CD4-positive, alpha-beta T cell treated with Interleukin-17A for 1 hour (primary cell): ENCODE results near the gene PIGC.

Experiments
- DNase-seq: peaks from one replicate; pipeline ENCODE4 v3.0.0-alpha.2; 2020

PIGC gene

DNA sequence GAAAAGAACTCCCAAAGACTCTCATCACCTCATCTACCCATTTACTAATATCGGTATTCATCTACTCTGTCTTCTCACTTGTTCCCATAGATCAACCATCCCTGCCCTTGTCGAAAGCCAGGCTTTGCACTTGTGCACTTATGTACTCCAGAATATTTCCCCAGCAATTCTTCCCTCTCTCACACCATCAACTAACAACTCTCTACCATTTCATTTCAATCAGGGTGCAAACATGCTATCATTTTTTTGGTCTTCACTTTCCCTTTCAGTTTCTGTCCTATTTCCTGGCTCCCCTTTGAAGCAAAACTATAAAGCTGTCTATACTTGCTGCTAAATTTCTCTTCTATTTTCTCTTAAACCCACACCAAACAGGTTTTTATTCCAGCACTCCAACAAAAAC lies 16.7 kb downstream of the PIGC start:
- DNase-seq = peak; percentile 36

DNA sequence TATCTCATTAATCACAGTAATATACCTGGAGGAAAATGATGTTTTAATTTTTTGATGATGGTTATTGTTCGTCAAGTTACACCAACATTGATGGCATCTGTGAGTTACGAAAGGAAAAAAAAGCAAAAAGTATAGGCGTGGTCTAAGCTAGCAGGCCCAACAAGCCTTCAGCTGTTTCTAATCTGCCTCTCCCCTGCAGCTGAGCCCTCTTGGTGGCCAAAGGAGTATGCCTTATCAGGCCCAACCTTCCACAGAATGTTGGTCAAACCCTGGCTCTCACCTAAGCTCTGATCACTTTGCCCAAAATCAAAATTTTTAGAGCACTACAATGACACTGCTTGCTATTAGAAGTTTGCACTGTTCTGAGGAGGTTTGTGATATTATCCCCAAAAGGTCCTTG lies 18.5 kb downstream of the PIGC start:
- no peak for DNase-seq

DNA sequence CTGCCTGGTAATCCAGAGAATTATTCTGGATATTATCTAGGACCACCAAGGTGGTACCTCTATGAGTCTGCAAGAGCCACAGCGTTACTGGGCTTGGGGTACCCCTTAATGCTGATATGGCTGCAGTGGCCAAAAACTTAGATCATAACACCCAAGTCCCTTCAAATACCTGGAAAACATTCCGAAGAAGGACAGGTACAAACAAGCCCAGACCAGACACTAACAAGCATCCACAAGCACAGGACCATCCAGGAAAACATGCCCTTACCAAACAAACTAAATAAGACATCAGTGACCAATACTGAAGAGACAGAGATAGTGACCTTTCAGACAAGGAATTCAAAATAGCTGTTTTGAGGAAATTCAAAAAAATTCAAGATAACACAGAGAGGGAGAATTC lies 20.5 kb downstream of the PIGC start:
- no peak for DNase-seq

DNA sequence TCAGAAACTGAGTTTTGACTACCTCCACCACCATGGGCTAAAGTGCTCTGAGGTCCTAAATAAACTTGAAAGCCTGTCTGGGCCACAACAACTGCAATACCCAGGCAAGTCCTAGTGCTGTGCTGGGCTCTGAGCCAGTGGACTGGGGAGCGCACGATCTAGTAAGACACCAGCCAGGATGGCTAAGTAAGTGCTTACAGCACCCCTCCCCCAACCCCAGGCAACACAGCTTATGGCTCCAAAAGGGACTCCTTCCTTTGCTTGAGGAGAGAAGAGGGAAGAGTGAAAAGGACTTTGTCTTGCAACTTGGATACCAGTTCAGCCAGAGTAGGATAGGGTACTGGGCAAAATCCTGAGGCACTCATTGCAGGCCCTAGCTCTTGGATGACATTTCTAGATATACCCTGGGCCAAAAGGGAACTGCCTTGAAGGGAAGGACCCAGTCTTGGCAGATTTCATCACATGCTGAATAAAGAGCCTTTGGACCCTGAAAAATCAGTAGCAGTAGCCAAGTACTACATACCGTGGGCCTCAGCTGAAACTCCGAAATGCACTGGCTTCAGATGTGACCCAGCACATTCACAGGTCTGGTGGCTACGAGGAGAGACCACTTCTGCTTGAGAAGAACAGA lies 21.8 kb downstream of the PIGC start:
- DNase-seq = no peak

DNA sequence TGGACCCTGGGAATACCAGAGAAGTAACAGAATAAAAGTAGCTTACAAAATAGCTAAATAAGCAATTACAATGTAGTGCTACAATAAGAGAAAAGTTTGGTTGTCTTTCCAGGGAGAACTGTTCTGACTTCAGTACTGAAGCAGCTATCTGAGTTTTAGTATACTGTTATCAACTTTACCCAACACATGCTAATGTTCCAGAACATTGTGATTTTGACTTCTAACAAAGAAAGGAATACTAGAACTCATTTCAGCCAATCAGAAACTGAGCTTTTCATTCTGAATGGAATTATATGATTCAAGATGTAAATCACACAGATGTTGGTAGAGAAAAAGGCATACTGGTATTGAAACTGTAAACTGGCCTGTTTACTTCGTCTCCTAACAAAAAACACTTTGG lies 23.5 kb downstream of the PIGC start, which contains the start of gene C1orf105:
Gene C1orf105 (plus strand): TSS at position 301 of the 400 bp plus-strand sequence. CDS start 201 bp downstream, outside the sequence.
- DNase-seq = no peak

DNA sequence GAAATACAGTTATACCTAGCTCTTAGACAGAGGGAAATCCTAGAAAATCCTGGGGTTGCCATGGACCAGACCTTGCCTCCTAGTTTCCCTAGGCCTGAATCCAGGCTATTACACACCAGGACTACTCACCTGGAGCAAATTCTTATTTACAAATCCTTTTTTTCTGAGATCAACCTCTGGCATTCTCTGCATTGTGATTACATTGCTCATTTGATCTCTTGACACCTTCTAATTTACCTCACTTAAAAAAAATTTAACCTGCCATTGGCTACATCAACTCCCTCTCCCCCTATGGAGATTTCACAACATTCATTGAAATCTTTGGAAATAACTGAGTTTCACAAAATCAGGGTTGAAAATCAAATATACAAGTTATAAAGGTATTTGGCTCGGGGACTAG lies 26.3 kb downstream of the PIGC start:
- DNase-seq = no peak

DNA sequence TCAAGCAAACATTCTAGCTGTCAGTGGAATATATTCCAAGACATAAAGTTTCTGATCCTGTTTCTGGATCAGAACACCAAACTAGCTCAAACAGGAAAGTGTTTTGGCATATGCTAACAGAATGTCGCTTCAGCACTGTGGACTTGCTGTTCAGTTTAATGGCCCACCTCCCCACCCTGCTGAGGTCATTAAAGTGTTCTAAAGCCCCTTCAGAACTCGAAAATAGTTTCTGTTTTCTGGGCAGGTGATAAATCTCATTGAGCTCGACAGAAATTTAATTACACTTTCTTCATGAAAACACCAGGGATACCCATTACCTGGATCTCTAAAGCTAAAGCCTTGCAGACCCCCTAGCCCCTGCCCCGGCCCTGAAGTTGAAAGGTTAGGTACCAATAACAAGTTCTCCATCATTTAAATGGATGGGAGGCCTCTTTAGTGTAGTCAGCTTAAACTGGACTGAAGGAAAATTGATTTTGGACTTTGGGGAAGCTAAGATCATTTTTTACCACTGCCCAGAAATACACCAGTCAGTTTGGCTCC lies 27.3 kb downstream of the PIGC start:
- no peak for DNase-seq

DNA sequence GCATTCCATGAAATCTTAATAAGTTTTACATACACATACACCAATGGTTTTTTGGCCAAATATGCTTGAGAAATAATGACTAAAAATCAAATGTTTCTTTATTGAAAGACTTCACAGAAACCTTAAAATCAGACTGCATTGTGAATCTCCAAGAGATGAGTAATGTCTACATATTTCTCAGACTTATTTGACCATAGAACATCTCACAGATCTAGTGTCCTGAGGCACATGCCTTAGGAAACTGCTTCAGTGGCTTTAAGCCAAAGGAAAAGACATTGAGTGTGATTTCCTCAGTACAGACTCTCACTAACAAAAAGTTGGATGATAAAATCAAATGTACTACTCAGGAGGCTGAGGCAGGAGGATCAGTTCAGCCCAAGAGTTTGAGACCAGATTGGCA lies 29.5 kb downstream of the PIGC start:
- DNase-seq = no peak

DNA sequence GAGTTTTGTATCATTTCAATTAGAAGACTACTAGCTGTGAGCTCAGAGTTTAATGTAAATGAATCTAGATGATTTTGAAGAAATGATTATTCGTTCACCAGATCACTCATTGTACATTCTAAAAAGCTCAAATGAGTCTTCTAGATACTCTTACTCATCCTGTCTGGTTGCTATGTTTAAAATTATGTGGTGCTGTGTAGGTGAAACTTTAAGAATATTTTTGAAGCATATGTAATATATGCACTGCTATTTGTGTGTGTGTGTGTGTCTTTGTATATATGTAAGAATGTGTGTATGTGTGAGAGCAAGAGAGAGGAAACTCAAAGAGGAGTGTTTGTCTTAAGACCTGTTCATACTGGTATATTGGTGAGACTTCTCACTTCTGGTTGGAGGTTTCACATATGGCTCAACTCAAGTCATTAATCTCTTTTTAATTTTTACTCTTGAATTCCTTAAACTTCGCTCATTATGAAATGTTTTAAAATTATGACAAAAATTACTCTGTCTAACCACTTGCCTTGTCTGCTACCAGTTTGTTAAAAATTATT lies 32.0 kb downstream of the PIGC start:
- no peak for DNase-seq

DNA sequence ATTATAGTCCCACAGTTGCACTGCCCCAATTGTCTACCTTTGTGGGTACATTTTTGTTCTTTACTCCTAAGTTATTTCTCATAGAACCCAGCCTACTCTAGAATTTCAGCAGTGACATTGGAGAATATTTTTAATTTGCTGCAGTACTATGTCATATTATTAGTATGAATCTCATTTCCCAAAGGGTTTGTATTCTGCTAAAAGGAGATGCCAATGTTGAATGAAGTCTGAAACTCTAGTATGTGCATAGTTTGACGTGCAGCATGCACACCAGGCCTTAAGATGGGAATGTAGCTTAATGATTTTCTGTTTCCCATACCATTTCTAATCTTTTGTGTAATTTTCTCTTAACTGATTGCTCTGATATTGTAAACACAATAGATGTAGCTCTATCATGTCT lies 33.8 kb downstream of the PIGC start:
- no peak for DNase-seq

DNA sequence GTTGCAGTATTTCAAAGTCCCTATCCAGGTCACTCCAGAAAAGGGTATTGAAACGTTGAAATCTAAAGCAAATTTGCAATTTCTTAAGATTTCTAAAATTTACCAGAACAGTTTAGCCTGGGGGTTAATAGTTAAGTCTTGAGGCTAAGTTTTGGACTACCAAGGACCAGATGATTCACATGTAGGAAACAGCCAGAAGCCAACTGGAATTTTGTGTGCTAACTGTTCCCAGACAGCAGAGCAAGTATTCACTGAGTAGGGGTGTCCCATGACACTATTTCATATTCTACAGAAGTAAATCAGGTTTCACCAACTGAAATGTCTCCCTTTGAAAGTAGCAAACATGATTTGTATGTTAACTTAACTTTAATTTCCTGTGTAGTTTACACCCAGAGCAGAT lies 34.9 kb downstream of the PIGC start:
- no peak for DNase-seq

DNA sequence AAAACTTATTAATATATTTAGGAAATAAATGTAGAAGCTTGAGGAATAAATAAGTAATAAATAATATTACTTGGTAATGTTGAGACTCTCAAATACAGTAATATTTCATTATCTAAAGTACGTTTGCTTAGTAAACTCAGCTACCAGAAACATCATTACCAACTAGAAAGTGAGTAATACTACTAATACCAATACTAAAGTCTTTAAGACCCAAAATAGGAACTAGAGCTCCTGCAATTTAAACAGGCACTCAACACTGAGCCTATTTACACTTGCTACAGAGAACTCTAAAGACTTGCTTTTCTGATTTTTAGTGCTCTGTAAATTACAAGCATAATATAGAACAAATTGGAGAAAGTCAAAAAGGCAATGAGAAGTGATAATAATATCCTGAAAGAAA lies 36.9 kb downstream of the PIGC start:
- DNase-seq = no peak

DNA sequence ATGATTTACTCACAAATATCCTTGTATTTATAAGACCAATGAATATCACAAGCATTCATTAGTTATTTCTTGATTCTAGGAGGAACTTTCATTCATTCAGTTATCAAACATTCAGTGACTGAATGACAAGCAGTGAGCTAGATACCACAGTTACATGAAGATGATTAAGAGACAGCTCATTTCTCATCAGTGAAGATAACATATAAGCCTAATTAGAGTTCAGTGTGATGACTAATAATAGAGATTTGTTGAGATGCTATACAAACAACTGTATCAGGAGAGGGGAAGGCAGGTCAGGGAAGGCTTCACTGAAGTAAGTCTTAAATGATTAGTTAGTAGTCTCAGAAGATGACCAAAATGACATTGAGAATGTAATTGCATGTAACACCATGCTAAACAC lies 38.0 kb downstream of the PIGC start:
- DNase-seq = no peak

DNA sequence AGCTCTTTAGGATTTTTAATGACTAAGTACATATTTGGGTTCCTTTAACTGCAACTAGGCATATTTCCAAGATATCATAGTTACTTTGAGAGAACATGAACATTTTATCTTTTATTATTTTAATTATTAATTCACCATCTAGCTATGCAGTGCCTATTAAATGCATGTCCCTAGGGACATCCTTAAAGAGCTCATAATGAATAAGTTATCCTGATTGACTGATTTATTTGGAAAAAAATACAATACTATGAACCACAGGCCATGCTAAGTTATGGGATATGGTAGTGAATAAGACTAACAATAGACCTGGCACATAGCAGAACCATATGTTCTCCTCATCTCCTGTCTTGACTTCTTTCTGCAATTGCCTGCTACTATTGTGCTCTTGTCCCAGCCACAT lies 39.7 kb downstream of the PIGC start:
- DNase-seq = no peak

DNA sequence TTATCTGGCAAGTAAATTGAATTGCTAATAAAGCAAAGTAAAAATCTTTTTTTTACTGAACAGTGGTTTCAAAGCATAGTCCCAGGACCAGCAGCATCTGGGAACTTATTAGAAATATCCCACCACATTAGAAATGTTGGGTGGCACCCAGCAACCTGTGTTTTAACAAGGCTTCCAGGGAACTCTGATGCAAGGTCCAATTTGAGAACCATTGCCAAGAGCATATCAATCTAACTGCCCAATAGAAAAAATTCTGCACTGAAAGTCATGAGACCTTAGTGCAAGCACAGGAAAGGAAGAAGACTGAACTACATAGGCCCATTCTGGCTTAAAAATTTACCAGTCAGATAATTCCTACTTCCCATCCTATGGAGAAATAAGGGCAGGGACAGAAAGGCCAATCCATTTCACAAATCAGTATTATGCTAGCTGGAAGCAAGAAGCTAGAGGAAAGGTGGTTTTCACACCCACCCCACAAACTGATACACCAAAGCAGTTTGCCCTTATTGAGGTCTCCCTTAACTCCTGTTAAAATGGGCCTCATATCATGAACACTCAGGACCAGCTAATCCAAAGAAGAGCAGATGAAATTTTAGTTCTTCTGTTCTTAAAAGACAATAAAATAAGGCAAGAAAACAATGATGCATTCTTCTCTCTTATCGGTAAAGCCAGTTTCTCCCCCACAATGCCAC lies 40.8 kb downstream of the PIGC start:
- DNase-seq = no peak

DNA sequence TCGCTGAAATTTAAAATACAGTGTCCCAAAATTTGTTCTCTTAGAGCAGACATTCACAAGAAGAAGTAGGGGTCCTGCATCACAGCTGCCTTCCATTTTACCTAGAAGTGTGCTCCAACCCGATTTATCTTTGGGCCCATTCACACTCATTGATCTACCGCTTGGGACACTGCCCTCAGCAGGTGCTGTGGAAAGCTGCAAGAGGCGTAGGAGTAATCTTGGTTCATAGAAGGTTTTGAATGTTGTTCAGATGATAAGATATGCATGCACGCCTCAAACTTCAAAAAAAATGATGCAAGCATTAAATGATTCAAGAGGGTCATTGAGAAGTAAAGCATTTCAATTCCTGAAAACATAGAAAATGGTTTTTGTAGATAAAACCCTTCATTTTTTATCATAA lies 42.0 kb downstream of the PIGC start:
- DNase-seq = no peak

DNA sequence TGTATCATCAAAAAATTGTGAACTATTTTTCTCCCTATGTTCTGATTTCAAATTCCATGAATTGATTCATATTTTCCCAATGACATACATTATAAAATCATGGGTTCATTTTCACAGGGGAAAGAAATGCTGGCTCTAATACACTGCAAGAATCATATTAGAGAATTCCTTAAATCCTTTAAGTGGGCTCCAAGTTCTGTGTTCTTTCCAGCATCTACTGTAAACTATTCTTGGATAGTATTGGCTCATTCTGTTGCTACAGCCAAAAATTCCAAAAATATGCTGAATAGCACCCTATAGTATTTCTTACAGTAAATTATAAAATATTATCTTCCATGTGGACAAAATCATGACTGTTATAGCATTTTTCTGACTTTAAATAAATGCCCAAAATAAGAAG lies 42.4 kb downstream of the PIGC start:
- no peak for DNase-seq

DNA sequence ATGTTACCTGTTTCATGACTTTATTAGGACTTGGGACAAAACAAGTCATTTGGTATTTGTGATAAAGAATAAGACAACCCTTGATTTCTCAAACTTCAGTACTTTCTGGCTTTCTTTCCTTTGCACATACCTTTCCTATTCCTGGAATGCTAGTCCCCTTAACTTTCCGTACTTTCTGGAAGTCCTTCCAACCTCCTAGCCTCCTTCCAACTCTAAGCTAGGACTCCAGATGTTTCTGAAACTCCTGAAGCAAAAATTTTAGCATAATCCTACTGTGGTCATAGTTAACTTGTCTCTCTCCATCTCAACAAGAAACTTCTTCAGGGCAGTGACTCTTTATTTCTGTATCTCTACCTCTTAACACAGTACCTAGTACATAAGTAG lies 43.2 kb downstream of the PIGC start:
- no peak for DNase-seq

DNA sequence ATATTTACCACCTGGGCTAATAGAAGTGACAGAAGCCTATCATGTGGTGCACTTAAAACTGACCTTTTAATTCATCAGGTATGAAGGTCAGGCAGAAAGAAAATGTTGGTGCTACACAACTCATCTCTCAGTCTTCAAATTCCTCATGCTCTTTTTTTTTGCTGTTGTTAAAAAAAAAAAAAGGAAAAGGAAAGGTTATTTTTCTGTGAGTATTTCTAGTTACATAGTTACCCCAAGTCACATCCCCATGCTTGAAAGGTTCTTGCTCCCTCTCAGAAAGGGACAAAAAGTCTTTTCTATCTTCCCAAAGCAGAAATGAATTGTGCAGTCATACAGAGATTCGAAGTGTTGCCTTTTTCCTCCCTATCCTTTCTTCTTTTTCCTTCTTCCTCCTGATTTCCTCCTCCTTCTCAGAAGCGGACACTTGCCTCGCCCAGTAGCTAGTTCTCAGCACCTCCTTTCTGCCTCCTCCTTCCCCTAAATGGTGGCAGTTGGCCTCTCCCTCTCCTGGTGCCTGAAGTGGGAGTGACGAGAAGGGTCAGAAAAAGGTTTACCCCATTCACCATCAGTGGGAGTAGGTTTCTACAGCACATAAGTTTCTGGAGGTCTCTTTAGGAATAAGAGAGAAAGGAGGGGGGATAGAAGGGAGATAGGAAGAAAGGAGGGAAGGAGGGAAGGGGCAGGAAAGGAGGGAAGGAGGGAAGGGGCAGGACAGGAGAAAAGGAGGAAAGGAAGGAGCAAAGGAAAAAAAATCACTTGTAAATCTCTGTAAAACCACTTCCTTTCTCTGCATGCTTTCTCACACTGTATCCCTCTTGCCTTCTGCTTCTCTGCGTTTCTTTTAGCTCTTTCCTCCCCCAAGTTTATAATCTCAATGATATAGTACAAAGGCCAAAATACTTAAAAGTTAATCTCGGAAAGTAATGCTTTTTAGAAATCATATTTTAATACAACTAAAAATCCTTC lies 43.8 kb downstream of the PIGC start:
- no peak for DNase-seq

DNA sequence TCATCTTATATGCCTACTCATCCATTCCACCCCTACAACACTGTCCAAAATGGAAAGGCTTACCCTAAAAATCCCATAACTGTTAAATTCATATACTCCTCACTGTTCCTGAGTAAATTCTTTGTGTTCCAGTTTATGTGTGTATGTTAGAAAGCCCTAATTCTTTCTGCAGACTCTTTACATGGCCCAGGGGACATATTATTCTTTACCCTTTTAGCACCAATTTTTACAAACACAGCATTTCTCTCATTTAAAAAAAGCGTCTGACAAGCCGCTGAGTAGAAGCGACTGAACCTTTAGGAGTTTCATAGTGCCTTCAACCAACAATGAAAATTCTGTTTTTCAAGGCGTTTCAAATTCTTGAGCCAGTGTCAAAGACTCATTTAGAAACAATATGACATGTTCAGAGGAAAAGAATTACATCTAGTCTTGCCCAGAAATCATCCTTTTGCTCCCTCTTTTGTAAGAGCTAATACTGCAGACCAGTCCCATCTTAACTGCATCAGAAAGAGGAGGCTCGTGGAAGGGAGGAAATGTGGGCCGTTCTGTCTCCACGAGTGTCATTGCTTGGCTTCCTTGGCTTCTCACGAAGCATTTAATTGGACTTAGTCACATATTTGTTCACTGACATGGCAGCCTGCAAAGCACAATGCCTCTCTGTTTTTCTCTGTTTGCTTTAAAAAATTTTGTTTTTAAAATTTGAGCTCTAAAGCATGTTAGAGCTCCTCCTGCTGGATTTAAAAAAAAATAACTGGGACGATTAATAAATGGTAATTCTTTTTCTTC lies 44.7 kb downstream of the PIGC start:
- DNase-seq = peak; percentile 60

DNA sequence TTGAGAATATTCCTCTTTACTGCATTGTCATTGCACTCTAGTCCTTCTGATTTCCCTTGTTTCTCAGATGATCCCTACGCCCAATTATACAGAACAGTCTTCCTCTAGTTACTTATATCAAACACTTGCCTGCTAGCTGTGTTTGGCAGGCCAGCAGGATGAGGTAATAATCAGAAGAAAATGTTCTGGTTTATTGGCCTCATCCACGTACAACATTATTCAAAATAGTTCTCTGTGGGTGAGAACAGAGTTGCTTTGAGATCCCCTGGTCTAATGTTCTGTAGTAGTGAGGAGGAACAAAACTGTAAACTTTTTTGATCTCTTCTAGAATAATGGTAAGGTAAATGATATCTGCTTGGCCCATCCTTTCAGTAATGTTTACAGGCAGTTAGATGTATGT lies 45.7 kb downstream of the PIGC start:
- DNase-seq = no peak

DNA sequence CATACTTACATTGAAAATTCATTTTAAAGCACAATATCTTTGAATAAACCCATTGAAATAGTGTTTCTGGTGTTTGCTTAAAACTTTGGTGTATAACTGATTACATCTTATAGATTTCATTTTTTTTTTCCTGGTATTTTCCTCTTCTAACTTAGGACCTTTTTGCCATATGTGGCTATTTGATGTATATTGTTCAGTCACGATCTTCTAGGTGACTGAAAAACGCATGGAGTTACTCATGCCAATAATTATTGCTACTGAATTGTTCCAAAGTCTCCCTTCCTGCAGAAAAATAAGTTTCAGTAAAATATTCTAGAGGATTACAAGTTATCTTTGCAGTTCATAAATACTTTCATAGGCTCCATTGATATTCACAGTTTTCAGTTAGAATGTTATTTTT lies 46.2 kb downstream of the PIGC start:
- no peak for DNase-seq
